HG03520 (cell line): Measurements from ENCODE around the gene VSX1.

Source experiments
- ATAC-seq: cut with Tn5 transposase; IDR thresholded peaks from one replicate; pipeline ENCODE4 v1.9.1; 2021; ENCODE audit warnings: mild to moderate bottlenecking, moderate library complexity; ENCODE audit not compliant: unreplicated experiment

VSX1 gene

DNA sequence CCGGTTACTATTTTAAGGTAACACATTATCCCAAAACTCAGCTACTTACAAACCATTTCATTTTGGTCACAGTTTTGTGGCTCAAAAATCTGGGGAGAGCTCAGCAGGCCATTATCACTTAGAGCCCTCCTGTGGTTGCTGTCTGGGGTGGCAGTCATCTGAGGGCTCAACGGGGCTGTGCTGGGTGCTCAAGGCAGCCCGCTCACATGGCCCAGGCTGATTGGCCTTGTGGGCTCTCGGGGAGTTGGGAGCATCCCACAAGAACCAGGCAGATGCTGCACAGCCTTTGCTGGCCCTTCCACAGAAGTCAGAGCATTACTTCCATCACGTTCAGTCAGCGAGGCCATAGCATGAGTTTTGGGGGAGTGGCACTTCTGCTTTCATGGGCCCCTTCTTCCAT lies 6.3 kb upstream of the VSX1 start:
- no peak for ATAC-seq

DNA sequence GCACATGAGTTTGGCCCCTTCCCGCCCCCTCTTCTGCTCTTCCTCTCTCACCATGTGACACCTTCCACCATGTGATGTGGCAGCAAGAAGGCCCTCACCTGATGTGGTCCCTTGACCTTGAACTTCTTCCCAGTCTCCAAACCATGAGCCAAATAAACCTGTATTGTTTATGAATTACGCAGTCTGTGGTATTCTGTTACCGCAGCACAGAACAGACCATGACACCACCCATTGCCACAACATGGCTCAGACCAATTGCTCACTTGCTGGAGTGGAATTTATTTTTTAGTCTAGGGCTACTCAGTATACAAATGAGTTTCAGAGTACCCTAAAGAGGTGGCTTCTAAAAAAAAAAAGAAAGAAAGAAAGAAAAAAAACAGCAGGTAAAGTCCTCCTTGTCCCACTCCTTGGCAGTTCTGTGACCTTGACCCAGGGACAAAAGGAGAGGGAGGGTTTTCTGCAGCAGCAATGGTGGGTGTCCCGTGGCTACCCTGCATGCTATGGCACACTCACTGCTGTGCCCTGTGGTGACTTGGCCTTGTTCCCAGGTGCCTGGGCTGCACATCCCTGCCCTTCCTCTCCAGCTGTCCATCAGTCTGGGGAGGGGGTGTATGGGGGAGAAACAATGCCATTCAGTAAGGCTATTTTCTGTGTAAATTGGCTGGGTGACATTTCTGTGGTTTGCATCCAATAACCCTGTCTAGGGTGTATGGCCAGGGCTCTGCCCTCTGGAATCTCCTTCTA lies 5.4 kb upstream of the VSX1 start:
- ATAC-seq: no peak

DNA sequence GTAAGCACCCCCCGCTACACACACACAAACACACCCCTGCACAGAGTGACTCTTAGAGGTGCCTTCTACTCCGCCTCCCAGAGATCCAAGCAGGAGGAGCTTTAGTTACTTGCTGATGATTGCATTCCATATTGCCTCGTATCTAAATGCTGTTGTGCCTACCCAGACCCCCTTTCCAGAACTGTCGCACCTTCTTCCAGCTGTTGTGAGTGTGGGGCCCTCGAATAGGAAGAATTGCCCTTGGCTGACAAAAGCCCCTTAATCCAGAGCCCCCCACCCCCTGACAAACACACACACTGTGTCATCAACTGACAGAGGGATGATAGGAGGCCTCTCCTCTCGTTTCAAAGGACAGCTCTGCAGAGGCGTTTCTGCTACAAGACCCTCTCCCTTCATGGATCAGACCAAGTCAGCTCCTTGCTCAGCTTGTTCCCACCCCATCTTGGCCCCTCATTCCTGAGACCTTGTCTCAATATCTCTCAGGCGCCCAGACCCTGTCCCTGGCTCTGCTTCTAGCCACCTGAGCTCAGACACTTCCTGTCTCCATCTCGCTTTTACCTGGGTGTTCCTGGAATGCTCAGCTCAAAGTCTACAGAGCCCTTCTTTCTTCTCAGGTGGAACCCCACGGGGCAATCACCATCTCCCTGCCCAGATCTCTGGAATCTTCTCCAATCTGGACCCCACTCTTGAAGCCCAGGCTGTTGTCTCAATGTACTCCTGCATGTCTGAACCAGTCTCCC lies 4.0 kb upstream of the VSX1 start:
- ATAC-seq: no peak

DNA sequence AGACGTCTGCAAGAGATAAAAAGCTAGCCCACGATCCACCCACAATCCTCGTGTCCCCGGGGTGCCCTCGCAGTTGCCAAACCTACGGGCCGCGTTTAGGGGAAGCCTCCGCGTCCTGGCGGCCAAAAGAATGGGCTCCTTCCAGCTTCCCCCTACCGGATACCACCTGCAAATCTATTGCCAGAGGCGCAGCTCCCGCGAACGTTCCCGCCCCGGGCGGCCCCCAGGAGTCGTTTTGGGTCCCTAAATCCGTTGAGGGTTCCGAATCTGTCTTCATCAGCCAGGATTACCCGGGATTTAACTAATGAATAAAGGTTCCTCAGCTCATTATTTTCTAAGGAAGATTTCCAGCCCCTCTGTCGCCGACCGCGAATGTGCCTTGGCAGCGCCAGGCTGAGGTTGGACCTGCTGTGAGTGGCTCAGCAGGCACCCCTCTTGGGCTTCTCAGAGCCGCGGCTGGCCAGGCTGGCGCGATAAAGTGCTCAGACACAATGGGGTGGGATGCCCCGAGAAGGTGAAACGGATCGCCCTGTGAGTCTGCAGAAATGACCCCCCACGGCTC lies 2.8 kb upstream of the VSX1 start:
- ATAC-seq: no peak

DNA sequence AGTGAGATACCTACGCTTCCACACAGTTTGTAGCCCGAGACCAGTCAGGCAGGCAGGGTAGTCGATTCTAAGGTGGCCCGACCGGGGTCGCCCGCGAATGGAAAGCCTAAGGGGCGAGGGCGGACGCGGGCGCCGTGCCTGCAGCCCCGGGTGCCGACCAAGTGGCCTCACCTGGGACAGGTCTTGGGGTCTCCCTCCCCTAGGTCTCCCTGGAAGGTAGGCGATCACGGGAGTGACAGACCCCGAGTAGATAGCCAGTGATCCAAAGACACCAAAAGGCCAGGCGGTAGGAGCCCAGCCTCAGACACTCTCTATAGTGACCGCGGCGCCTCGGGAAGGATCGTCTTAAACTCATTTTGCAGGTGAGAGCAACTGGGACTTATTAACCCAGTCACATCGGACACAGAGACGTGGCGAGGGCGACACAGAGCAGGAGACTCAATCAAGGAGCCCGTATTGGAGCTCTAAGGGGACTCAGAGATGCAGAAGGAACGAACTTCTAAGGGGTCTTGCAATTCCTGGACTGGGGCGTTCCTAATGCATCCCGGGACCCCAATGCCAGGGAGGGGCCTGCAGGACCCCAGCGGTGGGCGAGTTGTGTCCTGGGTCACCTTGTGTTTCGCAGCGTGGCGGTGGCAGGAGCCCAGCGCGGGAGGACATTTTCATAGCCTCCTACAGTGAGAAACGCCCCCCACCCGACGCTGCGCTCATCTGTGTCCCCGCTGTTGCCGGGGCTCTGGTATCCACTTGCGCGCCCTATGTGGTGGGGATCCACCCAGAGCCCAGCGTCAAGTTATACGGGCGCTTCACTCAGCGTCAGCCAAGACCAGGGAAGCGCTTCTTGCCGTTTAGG lies 2.1 kb upstream of the VSX1 start:
- no peak for ATAC-seq

DNA sequence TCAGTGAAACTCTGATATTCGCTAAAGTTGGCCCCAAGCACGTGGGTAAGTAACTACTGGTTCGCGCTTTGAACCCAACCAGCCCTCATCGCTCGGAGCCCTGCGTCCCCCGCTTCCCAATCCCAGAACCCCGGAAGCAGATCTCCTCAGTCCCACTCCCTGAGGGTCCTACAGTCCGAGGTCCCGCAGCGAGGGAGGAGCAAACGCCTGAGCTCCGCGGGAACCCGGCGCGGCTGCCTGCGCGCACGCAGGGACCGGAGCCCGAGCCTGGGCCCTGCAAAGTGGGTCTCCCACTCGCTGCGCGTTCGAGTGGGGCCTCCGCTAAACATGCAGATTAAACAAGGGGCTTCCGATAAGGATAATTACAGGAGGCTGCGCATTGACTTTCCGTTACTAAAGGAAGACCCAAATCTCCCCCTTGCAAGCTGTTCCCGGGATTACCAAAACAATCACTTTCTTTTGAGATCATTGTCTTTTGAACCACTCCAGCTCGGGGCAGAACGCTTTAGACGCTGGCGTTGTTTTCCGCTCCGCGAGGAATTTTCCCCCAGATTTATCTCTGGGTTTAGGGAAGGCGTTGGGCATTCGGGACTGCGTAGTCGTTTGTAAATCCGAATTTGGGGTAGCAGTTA lies 1.3 kb upstream of the VSX1 start:
- no peak for ATAC-seq

DNA sequence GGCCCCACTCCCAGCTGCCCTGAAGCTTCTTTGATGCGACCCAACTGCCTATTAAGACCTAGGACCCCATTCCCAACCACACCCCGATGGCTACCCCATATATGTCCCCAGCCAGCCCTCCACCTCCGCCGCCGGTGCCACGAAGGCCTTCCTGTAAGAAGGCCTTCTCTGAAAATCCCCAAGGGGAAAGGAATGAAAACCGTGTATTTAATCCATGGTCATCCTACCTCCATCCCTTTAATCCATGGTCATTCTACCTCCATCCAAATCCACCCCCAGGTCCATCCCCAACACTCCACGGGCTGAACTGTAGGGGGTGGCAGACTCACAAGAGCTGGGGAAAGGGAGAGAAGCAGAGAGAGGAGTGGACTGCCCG lies 545 bp upstream of the VSX1 start:
- ATAC-seq: no peak

DNA sequence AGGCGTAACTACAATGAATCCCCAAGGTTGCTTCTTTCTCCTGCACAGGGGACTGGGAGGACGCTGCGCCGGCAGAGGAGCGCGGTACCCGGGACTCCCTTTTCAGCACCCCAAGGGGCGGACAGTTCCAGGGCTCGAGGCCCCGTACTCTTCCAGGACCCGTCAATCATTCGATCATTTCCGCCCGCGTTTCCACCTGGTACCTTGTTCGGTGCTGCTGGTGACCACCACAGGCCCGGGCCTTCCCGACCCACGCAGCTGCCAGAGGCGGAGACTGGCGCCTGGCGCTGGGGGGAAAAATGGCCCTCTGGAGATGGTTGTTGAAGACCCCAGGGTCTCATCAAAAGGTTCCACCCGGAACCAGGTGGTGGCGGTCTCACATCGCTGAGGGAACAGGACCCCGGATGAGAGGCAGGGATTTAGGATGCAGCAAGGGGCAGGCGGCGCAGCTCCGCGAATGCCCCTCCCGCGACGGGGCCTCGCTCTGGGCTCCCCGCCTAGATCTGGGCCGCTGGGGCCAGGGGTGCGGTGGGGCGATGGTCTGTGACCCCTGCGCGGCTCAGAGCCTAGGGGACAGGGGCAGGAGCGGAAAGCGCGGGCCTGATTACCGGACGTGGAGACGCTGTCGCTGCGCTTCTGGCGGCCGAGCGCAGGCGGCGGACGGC lies 744 bp downstream of the VSX1 start:
- no peak for ATAC-seq

DNA sequence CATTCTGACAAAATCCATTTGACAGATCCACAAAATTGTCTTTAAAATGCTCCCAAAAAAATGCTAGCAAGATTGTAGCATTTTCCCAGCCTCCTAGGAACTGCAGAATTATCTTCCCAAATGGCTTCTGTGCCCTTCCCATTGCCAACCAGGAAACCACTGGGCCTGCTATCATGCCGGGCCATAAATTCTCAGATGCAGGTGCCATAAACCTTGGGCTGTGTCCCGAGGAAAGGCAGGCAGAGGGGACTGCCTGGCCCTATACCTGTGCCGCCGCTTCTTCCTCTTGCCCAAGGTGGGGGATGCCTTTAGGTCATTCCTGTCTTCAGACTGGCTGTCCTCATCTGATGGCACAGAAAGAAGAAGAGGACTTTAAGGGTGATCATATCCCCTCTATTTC lies 2.8 kb downstream of the VSX1 start:
- no peak for ATAC-seq

DNA sequence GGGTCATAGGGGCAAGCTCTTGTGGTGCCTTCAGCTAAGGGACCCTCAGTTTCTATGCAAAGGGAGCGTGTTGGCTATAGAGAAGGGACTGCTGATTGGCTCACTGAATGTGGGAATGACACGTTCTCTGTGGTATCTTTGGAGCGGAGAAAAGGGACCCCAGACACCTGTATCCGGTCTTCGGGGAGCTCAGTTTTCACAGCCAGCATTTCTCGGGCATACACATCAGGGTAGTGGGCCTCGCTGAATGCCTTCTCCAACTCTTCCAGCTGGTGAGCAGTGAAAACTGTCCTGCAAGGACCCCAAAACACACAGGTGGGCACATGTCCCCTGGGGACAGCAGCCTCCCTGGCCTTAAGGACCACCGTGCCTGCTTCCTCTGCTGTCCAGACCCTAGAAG lies 3.3 kb downstream of the VSX1 start:
- ATAC-seq: no peak

DNA sequence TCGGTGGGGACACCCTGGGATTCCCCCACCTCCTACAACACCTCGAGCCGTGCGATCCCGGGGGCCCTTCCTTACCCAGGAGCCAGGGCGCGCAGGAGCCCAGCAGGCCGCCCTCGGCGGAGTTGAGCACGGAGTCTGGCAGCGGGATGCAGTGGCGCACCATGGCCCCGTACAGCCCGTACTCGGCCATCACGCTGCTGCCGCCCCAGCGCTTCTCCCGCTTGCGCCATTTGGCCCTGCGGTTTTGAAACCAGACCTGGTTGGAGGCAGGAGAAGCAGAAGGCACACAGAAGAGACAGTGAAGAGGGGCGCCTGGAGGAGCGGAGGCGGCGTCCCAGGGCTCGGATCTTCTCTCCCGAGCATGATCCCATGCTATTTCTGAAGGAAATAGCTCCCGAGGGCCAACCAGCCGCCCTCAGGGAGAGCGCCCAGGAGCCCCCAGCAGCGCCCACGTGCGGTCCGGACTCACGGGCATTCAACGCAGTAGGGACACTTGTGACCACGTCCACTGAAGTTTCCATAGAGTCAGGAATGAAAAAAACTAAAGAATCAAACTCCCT lies 4.3 kb downstream of the VSX1 start:
- ATAC-seq: no peak

DNA sequence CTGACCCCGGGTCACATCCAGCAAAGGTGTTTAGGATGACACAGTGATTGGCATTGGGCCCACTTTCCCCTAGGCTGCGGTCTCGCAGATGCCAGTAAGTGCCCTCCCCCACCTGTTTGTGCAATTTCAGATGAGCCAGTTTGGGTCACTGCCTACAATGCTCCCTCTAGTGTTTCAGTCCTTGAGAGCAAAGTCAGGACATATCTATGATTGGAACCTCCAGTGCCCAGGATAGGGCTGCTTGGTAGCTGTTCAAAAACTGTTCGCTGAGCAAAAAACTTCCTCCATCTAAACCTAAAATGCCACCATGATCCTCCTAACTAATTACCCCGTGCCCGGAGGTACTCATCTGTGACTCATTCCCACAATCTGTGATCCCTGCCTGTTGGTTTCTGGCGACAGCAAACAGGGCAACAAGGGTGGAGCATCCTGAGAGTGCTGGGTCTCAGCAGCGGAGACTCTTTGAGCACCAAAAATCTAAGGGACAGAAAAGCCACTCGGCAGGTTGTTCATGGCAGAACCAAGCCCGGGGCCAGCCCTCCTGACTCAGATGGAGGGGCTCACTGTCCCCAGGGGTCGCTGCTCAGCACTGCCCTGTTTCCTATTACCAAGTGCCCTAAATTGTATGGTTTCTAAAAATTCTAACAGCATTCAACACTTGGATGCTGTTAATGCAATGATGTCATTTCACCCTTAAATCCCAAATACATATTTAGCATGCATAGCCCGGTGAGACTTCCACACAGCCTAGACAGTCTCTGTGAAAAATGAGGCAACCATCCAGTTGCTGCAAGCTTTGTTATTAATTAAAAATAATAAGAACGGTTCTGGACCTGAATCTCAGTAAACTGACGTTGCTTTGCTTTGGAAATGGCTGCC lies 5.0 kb downstream of the VSX1 start:
- ATAC-seq: no peak

DNA sequence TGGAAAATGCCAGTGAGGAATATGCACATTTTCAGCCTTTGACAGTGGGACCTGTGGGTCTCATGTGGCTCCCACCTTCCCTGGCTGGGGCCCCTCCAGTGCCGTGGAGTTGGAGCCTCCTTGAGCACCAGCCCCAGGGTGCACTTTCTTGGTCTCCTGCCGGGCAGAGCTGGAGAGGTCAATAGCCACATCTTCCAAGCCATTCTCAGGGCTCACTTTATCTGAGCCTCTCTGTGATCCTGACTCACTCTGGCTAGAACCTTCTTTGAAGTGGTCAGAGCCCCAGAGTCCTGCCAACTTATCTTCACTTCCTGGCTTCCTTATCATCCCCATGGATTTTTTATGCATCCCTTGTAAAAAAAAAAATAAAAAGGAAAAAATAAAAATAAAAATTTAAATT lies 5.7 kb downstream of the VSX1 start:
- ATAC-seq: no peak

DNA sequence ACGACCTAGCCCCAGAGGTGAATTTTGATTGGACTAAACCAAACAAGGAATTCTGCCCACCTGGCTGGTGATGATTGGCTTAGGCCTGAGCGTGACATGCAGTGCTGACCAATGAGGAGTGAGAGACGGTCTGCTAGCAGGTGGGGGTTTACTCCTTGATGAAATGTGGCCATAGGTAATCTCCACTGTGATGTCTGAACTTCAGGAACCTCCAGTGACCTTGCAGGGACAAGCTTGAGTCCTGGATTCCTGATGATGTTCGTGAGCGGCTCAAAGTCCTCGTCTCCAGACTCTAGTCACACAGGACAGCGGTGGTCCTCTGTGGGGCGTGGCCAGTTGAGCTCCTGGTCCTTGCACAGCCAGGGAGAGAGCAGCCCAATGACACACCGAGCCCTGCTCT lies 8.4 kb downstream of the VSX1 start:
- ATAC-seq: no peak

DNA sequence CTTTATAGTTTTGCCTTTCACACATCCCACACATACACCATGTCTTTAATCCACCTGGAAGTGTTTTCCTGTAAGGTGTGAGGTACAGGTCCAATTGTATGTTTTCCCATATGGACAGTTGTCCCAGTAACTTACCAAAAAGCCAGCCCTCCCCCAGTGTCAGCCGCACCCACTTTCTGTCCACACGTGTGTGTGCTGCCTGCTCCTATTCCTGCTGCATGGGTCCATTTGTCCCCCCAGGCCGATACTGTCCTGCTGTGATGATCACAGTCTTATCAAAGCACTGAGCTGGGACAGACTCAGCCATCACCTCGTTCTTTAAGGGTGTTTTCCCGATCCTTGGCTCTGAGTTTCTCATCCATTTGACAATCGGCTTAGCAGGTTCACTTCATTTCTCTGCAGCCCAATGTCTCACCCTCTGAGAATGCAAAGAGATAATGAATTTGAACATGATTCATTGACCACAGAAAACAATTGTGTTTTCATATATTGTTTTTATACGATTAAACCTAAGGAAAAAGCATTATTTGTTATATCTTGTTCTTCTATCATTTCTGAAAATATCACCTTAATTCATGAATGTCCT lies 9.6 kb downstream of the VSX1 start:
- no peak for ATAC-seq

DNA sequence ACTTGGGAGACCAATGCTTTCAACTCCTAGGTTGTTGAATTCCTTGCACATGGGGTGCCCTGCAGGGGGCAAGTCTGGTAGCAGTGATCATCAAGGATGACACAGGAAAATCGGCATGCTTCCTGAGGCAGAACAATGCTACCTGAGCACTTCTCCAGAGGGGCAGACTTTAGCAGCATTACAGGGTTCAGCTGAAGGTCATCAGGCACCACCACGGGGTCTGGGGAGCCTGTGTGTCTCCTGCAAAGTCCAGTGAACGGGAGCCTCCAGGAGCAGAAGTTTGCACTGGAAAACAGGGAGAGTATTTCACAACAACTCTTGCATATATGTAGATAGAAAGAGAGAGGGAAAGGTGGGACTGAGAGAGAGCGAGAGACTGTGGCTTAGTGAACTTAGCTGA lies 10.2 kb downstream of the VSX1 start:
- ATAC-seq: no peak

DNA sequence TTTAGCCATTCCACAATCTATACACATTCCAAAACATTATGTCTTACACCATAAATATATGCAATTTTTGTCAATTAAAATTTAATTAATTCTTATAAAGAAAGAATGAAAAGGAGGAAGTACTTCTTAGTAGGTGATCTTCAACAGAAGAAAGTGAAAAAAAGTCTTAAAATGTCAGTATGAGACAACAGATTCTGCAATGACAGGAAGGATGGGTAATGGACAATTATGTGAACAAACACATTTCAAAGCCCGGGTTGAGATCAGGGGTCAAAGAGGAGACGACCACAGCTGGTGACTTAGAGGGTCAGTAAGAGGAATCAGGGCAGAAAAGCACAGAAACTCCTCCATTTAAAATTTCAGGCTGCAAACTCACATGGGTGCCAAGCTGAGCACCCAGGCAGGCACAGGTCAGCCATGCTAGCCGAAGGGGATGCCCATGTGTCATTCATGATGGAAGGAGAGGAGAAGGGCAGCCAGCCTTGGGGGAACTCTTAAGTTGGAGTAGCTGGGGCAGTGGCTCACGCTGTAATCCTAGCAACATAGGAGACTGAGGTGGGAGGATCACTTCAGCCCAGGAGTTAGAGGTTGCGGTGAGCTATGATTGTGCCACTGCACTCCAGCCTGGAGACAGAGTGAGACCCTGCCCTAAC lies 11.0 kb downstream of the VSX1 start:
- no peak for ATAC-seq
